Stimulated activated memory B cell treated with anti-CD40 and anti-IgM and Interleukin-4, amounts not matched to agents 10 μg/mL and 1 μg/mL and 100 μg/mL, for 72 hours (primary cell): ENCODE data around the gene MAZ.
"Not testable (repeated sequence)": the region's sequence is repeated elsewhere in the genome, so short reads cannot be mapped to it uniquely, and the experiment has no call there.

ENCODE experiments used
- ATAC-seq: fragments of 150-1000 bp; cut with Tn5 transposase; 2 replicates; pipeline ENCODE4 v1.10.0; 2021
- H3K27ac Mint-ChIP-seq: one replicate; pipeline ENCODE4 v1.8.0; 2022; ENCODE audit warnings: mild to moderate bottlenecking, mixed read lengths
- H3K27me3 Mint-ChIP-seq: one replicate; pipeline ENCODE4 v1.8.0; 2022; ENCODE audit warnings: mixed read lengths
- H3K36me3 Mint-ChIP-seq: one replicate; pipeline ENCODE4 v1.8.0; 2022; ENCODE audit warnings: mixed read lengths
- H3K4me1 Mint-ChIP-seq: one replicate; pipeline ENCODE4 v1.8.0; 2022; ENCODE audit warnings: mixed read lengths
- H3K4me3 Mint-ChIP-seq: one replicate; pipeline ENCODE4 v1.8.0; 2022; ENCODE audit warnings: mild to moderate bottlenecking, moderate library complexity, mixed read lengths
- H3K9me3 Mint-ChIP-seq: one replicate; pipeline ENCODE4 v1.8.0; 2022; ENCODE audit warnings: mixed read lengths

The MAZ gene

DNA sequence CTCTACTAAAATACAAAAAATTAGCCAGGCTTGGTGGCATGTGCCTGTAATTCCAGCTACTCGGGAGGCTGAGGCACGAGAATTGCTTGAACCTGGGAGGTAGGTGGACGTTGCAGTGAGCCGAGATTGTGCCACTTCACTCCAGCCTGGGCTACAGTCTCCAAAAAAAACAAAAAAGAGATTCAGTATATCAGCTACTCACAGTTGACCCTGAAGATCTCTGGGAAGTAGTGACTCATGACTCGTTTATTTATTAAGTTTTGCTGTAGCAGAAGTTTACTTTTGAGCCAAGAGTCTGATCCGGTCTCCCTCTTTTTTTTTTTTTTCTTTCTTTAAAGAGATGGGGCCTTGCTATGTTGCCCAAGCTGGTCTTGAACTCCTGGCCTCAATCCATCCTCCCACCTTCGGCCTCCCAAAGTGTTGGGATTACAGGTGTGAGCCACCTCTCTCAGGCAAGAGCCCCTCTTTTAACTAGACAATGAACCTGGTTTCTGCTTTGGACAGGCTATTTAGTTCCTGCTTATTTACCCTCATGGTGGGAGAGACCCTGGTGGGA lies 18.3 kb downstream of the MAZ start:
- Mint-ChIP-seq H3K36me3 (peaks cover 19% of the 10 kb centered on the region), H3K27ac (peak overlapping the region; percentile 54), H3K4me1 (peaks cover 52% of the 10 kb centered on the region), H3K4me3 (no peak overlapping the region), H3K9me3 (no peaks in the 10 kb centered on the region), H3K27me3 (no peaks in the 10 kb centered on the region)
- no peak for ATAC-seq

DNA sequence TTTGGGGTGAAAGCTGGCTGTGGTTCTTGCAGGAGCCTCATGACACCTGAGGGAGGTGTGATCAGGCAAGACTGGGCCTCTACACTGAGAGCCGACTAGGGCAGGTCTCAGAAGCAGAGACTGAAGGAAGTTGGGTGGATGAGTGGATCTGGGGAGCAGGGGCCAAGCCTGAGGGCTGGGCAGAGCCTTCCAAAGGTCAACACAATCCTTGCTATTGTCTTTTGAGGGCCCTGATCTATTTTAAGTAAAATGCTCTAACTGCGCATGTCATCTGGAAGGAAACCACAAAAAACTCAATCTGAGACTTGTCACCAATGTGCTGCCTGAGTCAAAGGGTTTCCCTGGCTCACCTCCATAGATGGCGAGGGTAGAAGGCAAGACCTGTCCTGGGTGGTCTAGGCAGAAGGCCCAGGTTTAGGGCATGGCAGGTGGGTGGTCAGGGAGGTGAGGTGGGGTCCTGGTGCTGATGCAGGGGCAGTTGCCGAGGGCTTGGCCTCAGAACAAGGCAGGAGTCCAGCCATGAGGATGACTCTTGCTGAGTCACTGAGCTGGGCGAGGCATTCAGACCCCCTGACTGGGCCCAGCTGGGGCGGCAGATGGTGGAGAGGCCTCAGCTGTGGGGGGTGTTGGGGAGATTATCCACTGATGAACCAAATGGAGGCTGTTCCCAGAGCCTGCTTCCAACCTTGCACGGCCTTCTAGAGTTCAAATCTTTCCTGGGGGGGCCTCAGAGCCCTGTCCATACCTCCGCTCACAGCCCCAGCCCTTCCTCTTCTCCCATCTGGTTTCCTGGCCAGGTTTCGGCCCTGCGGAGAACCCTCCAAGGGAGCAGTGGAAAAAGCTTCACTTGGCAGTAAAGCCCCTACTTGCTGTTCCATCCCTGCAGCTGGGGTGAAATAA lies 19.1 kb downstream of the MAZ start:
- Mint-ChIP-seq H3K4me3 (peak overlapping the region; percentile 36), H3K27ac (peak overlapping the region; percentile 54), H3K4me1 (peaks cover 46% of the 10 kb centered on the region), H3K9me3 (no peaks in the 10 kb centered on the region), H3K27me3 (no peaks in the 10 kb centered on the region), H3K36me3 (peaks cover 26% of the 10 kb centered on the region)
- ATAC-seq = no peak

DNA sequence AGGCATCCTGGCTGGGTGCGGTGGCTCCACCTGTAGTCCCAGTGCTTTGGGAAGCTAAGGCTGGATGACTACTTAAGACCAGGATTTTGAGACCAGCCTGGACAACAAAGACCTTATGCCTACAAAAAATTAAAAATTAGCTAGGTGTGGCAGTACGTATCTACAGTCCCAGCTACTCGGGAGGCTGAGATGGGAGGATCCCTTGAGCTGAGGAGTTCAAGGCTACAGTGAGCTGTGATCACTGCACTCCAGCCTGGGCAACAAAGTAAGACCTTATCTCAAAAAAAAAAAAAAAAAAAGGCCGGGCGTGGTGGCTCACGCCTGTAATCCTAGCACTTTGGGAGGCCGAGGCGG lies 20.0 kb downstream of the MAZ start:
- Mint-ChIP-seq H3K27me3 (no peaks in the 10 kb centered on the region), H3K4me1 (peaks cover 40% of the 10 kb centered on the region), H3K4me3 (no peak overlapping the region), H3K27ac (no peak overlapping the region), H3K9me3 (no peaks in the 10 kb centered on the region), H3K36me3 (peaks cover 34% of the 10 kb centered on the region)
- no peak for ATAC-seq

DNA sequence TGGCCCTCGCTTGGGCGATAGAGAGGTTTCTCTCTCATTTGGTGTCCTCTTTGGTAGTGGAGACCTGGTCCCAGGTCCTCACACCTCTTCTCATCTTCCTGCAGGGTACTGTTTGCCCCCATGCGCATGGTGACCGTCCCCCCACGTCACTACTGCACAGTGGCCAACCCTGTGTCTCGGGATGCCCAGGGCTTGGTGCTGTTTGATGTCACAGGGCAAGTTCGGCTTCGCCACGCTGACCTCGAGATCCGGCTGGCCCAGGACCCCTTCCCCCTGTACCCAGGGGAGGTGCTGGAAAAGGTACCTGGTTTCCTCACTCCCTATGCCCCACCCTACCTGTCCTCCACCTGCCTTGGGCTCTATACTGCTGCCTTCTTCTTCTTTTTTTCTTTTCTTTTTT lies 24.4 kb downstream of the MAZ start:
- no peak for ATAC-seq
- H3K36me3 Mint-ChIP-seq = peaks cover 56% of the 10 kb centered on the region
- no peaks in the 10 kb centered on the region for H3K9me3 Mint-ChIP-seq
- H3K27me3 Mint-ChIP-seq = no peaks in the 10 kb centered on the region
- H3K4me1 Mint-ChIP-seq = peaks cover 9% of the 10 kb centered on the region
- H3K4me3 Mint-ChIP-seq = no peak overlapping the region
- no peak overlapping the region for H3K27ac Mint-ChIP-seq

DNA sequence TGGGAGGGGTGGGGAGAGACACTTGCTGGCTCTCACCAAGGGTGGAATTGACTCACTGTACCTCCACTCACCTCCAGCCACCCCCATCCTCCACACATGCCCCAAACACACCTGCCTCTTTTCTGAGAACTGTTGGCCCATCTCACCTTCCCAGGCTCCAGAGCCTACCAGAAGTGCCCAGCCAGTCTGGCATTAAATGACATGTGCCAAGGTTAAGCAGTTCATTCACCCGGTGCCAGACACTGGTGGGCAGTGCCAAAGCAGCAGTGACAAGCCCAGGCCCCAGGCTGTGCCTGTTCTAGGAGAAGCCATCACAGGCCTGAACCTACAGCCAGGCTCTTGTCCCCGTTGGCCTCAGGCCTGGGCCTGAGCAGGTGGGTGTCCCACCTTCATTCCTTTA lies 25.2 kb downstream of the MAZ start:
- Mint-ChIP-seq H3K9me3 (no peaks in the 10 kb centered on the region), H3K36me3 (peaks cover 58% of the 10 kb centered on the region), H3K4me3 (no peak overlapping the region), H3K27ac (no peak overlapping the region), H3K27me3 (no peaks in the 10 kb centered on the region), H3K4me1 (peaks cover 8% of the 10 kb centered on the region)
- no peak for ATAC-seq

DNA sequence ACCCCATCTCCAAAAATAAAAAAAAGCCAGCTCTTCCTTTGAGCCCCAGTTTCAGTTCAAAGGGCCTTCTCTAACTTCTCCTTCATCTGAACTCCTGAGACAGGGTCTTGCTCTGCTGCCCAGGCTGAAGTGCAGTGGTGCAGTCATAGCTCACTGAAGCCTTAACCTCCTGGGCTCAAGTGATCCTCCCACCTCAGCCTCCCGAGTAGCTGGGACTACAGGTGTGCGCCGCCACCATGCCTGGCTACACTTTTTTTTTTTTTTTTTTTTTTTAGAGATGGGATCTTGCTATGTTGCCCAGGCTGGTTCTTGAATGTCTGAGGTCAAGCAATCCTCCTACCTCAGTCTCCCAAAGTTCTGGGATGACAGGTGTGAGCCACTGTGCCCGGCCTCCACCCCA lies 26.9 kb downstream of the MAZ start:
- H3K4me1 Mint-ChIP-seq, H3K27ac Mint-ChIP-seq, H3K4me3 Mint-ChIP-seq, H3K27me3 Mint-ChIP-seq, H3K9me3 Mint-ChIP-seq, ATAC-seq: not testable (repeated sequence)
- H3K36me3 Mint-ChIP-seq = peaks cover 58% of the 10 kb centered on the region

DNA sequence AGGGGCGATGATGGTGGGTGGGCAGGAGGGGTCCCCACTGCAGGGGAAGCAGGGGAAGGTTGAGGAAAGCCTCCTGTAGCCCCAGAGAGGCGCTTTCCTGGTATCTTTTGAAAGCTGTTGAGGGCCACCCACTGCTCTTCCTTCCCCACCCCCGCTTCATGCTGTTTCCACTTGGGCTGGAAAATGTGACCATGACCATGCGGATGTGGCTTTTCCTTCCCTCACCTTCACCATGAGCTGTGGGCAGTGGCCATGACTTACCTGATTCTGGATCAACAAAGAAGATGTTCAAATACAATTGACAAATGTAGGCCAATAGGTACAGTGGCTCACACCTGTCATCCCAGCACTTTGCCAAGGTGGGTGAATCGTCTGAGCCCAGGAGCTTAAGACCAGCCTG lies 27.8 kb downstream of the MAZ start:
- no peak for ATAC-seq
- Mint-ChIP-seq H3K27ac (no peak overlapping the region), H3K36me3 (peaks cover 62% of the 10 kb centered on the region)

DNA sequence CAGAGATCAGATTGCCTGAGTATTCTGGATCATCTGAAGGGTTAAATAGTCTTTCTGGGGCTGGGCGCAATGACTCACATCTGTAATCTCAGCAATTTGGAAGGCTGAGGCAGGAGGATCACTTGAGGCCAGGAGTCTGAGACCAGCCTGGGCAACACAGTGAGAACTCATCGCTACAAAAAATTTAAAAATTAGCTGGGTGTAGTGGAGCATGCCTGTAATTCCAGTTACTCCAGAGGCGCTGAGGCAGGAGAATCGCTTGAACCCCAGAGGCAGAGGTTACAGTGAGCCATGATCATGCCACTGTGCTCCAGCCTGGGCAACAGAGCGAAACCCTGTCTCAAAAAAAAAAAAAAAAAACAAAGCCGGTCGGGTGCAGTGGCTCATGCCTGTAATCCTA lies 29.6 kb downstream of the MAZ start:
- Mint-ChIP-seq H3K27me3 (no peaks in the 10 kb centered on the region), H3K4me1 (no peaks in the 10 kb centered on the region), H3K4me3 (no peak overlapping the region), H3K9me3 (no peaks in the 10 kb centered on the region), H3K27ac (no peak overlapping the region), H3K36me3 (peaks cover 64% of the 10 kb centered on the region)
- no peak for ATAC-seq

More for the DNA sequence above, 27.8 kb downstream of the MAZ start:
- H3K4me1 Mint-ChIP-seq = no peaks in the 10 kb centered on the region
- H3K4me3 Mint-ChIP-seq = no peak overlapping the region
- no peaks in the 10 kb centered on the region for H3K27me3 Mint-ChIP-seq
- no peaks in the 10 kb centered on the region for H3K9me3 Mint-ChIP-seq

DNA sequence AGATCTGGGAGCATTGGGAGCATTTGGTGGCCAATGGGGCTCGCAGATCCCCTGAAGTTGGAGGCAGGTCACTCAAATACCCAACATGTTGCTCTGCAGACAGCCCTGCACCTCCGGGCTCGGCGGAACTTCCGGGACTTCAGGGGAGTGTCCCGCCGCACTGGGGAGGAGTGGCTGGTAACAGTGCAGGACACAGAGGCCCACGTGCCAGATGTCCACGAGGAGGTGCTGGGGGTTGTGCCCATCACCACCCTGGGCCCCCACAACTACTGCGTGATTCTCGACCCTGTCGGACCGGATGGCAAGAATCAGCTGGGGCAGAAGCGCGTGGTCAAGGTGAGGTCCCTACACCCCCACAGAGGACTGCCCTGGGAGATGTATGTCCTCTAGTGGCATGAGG lies 30.3 kb downstream of the MAZ start:
- H3K9me3 Mint-ChIP-seq = no peaks in the 10 kb centered on the region
- no peak overlapping the region for H3K4me3 Mint-ChIP-seq

DNA sequence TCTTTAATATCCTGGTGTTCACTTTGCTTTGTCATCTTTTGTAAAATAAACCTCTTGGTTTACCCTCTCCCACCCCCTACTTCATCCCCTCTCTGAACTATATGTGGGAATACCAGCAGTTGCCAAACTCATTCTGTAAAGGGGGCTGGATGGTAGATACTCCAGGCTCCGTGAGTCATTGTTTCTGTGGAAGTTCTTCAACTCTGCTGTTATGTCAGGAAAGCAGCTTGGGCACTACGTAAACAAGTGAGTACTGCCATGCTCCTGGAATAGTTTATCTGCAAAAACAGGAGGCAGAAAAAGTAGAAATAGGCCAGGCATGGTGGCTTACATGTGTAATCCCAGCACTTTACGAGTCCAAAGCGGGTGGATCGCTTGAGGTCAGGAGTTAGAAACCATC lies 31.5 kb downstream of the MAZ start:
- H3K4me1 Mint-ChIP-seq = no peaks in the 10 kb centered on the region
- no peaks in the 10 kb centered on the region for H3K9me3 Mint-ChIP-seq
- no peak for ATAC-seq
- no peak overlapping the region for H3K4me3 Mint-ChIP-seq
- no peaks in the 10 kb centered on the region for H3K27me3 Mint-ChIP-seq
- peaks cover 49% of the 10 kb centered on the region for H3K36me3 Mint-ChIP-seq
- no peak overlapping the region for H3K27ac Mint-ChIP-seq

More for the DNA sequence above, 30.3 kb downstream of the MAZ start:
- no peak for ATAC-seq
- Mint-ChIP-seq H3K27me3 (no peaks in the 10 kb centered on the region), H3K4me1 (no peaks in the 10 kb centered on the region), H3K27ac (no peak overlapping the region), H3K36me3 (peaks cover 61% of the 10 kb centered on the region)

DNA sequence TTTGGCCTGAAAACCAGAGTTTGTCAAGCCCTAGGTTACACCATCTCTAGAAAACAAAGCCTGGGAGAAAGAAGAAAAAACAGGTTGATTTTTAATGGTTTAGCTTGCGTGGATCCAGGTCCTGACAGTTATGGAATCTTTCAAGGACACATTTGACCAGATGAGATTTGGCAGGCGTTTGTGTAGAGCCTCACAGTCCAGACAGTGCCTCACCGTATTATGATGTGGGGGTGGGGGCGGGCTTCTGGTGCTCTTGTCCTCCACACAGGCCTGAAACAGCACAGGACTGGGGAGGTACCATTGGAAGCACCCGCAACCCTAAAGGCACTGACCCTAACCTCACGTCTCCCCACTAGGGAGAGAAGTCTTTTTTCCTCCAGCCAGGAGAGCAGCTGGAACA lies 33.5 kb downstream of the MAZ start:
- peaks cover 42% of the 10 kb centered on the region for H3K36me3 Mint-ChIP-seq
- no peak overlapping the region for H3K27ac Mint-ChIP-seq
- no peak for ATAC-seq
- H3K4me1 Mint-ChIP-seq = no peaks in the 10 kb centered on the region
- H3K4me3 Mint-ChIP-seq = no peak overlapping the region
- no peaks in the 10 kb centered on the region for H3K9me3 Mint-ChIP-seq
- no peaks in the 10 kb centered on the region for H3K27me3 Mint-ChIP-seq

DNA sequence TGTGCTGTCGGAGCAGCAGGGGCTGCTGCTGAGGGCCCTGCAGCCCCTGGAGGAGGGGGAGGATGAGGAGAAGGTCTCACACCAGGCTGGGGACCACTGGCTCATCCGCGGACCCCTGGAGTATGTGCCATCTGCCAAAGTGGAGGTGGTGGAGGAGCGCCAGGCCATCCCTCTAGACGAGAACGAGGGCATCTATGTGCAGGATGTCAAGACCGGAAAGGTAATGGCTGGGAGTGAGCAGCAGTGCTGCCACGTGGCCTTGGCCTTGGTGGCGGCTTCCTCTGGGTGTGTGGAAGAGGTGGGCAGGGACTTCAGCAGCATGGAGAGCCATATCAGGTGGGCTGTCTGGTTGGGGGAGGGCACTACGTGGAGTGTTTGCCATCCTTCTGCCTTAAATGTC lies 33.9 kb downstream of the MAZ start:
- no peaks in the 10 kb centered on the region for H3K4me1 Mint-ChIP-seq
- peaks cover 46% of the 10 kb centered on the region for H3K36me3 Mint-ChIP-seq
- no peak overlapping the region for H3K27ac Mint-ChIP-seq
- ATAC-seq = no peak
- no peak overlapping the region for H3K4me3 Mint-ChIP-seq
- no peaks in the 10 kb centered on the region for H3K27me3 Mint-ChIP-seq
- no peaks in the 10 kb centered on the region for H3K9me3 Mint-ChIP-seq

DNA sequence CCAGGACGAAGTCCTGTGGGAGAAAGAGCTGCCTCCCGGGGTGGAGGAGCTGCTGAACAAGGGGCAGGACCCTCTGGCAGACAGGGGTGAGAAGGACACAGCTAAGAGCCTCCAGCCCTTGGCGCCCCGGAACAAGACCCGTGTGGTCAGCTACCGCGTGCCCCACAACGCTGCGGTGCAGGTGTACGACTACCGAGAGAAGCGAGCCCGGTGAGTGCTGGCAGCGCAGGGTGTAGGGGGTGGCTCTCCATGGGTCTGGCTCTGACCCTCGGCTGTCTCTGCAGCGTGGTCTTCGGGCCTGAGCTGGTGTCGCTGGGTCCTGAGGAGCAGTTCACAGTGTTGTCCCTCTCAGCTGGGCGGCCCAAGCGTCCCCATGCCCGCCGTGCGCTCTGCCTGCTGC lies 35.3 kb downstream of the MAZ start:
- Mint-ChIP-seq H3K9me3 (no peaks in the 10 kb centered on the region), H3K27me3 (no peaks in the 10 kb centered on the region), H3K36me3 (peaks cover 48% of the 10 kb centered on the region), H3K27ac (no peak overlapping the region), H3K4me3 (no peak overlapping the region), H3K4me1 (no peaks in the 10 kb centered on the region)
- ATAC-seq = no peak

DNA sequence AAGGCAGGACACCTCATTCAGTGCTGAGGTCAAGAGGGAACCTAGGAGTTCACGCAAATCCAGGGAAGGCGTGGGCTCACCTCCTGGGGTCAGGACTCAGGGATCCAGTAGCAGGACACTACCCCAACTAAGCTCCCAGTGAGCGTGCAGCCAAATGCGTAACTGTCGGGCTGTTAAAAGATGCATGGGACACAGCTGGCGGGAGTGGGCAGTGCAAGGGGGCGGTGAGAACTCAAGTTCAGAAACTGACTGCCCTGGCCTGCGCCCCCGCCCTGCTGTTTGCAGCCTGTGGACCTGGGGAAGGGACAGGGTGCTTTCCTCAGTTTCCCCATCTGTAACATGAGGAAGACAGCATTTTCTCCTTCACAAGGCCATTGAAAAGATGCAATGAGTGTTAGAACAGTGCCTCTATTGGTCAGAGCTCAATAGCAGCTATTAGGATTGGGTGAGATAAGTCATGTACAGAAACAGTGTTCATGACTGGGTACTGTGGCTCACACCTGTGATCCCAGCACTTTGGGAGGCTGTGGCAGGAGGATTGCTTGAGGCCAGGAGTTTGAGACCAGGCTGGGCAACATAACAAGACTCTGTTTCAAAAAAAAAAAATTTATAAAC lies 36.5 kb downstream of the MAZ start:
- Mint-ChIP-seq H3K27ac (peak overlapping the region; percentile 19), H3K4me3 (no peak overlapping the region), H3K36me3 (peaks cover 53% of the 10 kb centered on the region), H3K4me1 (no peaks in the 10 kb centered on the region), H3K27me3 (no peaks in the 10 kb centered on the region), H3K9me3 (no peaks in the 10 kb centered on the region)
- ATAC-seq = no peak

DNA sequence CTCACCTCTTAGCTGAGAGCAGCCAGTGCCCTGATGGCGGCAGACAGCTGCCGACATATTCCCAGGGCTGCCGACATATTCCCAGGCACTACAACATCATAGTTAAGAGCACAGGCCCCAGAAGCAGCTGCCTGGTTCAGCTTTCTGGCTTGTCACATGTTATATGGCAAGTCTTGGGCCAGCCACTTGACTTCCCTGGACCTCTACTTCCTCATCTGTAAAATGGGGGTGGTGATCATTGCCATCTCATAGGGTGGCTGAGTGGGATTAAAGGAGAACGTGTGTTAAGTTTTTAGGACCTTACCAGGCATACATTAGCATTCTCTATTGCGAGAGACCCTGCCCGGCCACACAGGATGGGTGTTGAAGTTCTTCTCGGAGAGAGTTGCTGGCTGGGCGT lies 37.6 kb downstream of the MAZ start:
- Mint-ChIP-seq H3K27ac (no peak overlapping the region), H3K4me1 (no peaks in the 10 kb centered on the region), H3K36me3 (peaks cover 60% of the 10 kb centered on the region), H3K4me3 (no peak overlapping the region), H3K9me3 (no peaks in the 10 kb centered on the region), H3K27me3 (no peaks in the 10 kb centered on the region)
- ATAC-seq = no peak
